ENCODE data around the gene EIF4E1B.

DNA sequence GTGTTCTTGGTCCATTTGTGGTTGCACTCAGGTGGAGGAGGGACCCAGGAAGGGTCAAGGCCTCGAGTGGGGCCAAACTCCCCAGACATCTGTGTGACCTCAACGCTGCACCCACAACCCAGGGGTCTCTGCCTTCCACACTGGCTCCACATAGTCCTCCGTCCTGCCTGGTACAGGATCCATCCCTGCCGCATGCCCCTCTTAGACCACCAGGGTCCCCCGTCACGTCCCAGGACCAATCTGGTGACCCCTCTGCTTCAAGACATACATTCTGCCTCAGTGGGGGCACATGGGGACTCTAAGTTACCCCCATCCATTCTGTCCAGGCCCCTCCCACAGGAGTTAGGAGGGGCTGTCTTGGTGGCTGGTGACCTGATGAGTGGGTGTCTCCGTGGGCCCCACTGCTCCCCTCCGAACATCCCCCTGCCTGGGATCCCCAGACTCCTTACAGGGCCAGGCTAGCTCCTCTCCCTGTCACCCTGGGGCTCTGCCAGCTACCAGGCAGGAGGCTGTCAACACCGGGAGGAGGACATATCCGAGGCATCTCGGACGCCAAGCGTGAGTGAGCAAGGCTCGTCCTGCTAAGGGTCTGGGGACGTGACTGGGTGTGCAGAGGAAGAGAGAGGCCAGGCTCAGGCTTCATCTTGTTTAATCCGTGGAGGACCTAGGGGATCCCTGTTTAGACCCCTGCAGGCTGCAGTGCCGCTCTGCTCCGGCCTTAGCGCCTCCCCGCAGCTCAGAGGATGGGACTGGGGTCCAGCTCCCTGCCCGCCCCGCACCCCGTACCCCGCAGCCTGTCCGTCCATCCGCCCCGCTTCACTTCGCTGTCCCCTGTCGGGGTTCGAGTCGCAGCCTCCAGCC lies 49.1 kb downstream of the EIF4E1B start:
- TF ChIP-seq MAZ (IDR thresholded peaks at IDR 0.05; ENCODE audit: borderline replicate concordance, low read depth, low read length) (no peak), MYC (IDR thresholded peaks at IDR 0.05; ENCODE audit: borderline replicate concordance, low read length) (no peak), RCOR1 (IDR thresholded peaks at IDR 0.05; ENCODE audit: low read depth, low read length) (no peak), HDAC2 (IDR thresholded peaks at IDR 0.05) (no peak)
